Calu3 (cell line): ENCODE measurements around the gene TBX19. TPM values are rescaled to one million over a fixed set of nuclear protein-coding genes. Genes with fewer than 3 reads are reported as not detected.

Experiments
- BruUV-seq: library from RNA; stranded (reverse); fragments of 400-500 nt; replicated peaks from 2 replicates; lab custom pipeline; 2021; lab: Mats Ljungman, UMichigan
- CTCF ChIA-PET: fragments of 300-600 bp; sonication (Branson Sonifier 250); formaldehyde crosslinking; loops from one replicate; lab custom pipeline; 2022; ENCODE audit warnings: antibody characterized with exemption; lab: Charles Lee
- DNase-seq: peaks from one replicate; pipeline ENCODE4 v3.0.0; 2022
- H3K27ac Mint-ChIP-seq: one replicate; pipeline ENCODE4 v1.8.0; 2022; ENCODE audit warnings: mixed read lengths; ENCODE audit not compliant: unreplicated experiment
- H3K27me3 Mint-ChIP-seq: one replicate; pipeline ENCODE4 v1.8.0; 2022; ENCODE audit warnings: mixed read lengths; ENCODE audit not compliant: unreplicated experiment
- H3K36me3 Mint-ChIP-seq: one replicate; pipeline ENCODE4 v1.8.0; 2022; ENCODE audit warnings: mild to moderate bottlenecking, moderate library complexity, mixed read lengths; ENCODE audit not compliant: insufficient read depth, unreplicated experiment
- H3K4me1 Mint-ChIP-seq: one replicate; pipeline ENCODE4 v1.8.0; 2022; ENCODE audit warnings: mild to moderate bottlenecking, low read depth, mixed read lengths; ENCODE audit not compliant: unreplicated experiment
- H3K4me3 Mint-ChIP-seq: one replicate; pipeline ENCODE4 v1.8.0; 2022; ENCODE audit warnings: mild to moderate bottlenecking, low read depth, moderate library complexity, mixed read lengths; ENCODE audit not compliant: unreplicated experiment
- H3K9me3 Mint-ChIP-seq: one replicate; pipeline ENCODE4 v1.8.0; 2022; ENCODE audit warnings: low read depth, mixed read lengths; ENCODE audit not compliant: unreplicated experiment
- intact Hi-C: fragments of 100-400 bp; cut with micrococcal nuclease; formaldehyde crosslinking; loops from one replicate; pipeline ENCODE4 v1.10.0; 2022; ENCODE audit not compliant: unreplicated experiment
- total RNA-seq: library from RNA; stranded (reverse); gene quantifications from 2 replicates; pipeline ENCODE4 v1.2.3, GENCODE V29; 2022
- TF ChIP-seq, protein P1 (sequence below): fragments of 200-600 bp; IDR thresholded peaks from one replicate; pipeline ENCODE4 v1.8.0; 2022; ENCODE audit warnings: antibody characterized with exemption; ENCODE audit not compliant: unreplicated experiment

Gene TBX19
- total RNA-seq, 1 experiment from 2014 or later: 3.5 TPM

DNA sequence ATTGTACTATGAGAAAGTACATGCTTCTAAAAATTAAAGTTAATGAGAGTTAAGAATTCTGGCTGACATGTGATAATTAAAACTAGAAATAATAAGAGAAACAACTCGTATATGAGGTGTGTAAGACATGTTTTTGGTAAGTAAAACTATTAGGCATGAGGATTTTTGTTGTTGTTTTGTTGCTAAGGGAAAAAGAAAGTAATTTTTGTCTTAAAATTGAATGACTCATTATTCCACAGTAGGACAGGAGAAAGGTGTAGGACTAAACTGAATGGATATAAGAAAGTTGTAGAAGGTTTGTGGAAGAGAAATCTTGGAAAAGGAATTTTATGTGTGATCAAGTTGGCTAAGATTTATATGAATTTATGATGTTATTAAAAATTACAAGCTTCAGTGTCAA is 54.8 kb downstream of the TBX19 start:
- CTCF ChIA-PET: no interaction called here
- intact Hi-C loops: no loop called here
- Mint-ChIP-seq H3K4me3 (no peak overlapping the region), H3K27me3 (no peaks in the 10 kb centered on the region), H3K9me3 (no peaks in the 10 kb centered on the region), H3K36me3 (no peaks in the 10 kb centered on the region), H3K4me1 (no peaks in the 10 kb centered on the region), H3K27ac (no peak overlapping the region)
- no peak for DNase-seq
- TF ChIP-seq, protein P1, sequence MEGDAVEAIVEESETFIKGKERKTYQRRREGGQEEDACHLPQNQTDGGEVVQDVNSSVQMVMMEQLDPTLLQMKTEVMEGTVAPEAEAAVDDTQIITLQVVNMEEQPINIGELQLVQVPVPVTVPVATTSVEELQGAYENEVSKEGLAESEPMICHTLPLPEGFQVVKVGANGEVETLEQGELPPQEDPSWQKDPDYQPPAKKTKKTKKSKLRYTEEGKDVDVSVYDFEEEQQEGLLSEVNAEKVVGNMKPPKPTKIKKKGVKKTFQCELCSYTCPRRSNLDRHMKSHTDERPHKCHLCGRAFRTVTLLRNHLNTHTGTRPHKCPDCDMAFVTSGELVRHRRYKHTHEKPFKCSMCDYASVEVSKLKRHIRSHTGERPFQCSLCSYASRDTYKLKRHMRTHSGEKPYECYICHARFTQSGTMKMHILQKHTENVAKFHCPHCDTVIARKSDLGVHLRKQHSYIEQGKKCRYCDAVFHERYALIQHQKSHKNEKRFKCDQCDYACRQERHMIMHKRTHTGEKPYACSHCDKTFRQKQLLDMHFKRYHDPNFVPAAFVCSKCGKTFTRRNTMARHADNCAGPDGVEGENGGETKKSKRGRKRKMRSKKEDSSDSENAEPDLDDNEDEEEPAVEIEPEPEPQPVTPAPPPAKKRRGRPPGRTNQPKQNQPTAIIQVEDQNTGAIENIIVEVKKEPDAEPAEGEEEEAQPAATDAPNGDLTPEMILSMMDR: no peak
- no TSS peak for BruUV-seq

DNA sequence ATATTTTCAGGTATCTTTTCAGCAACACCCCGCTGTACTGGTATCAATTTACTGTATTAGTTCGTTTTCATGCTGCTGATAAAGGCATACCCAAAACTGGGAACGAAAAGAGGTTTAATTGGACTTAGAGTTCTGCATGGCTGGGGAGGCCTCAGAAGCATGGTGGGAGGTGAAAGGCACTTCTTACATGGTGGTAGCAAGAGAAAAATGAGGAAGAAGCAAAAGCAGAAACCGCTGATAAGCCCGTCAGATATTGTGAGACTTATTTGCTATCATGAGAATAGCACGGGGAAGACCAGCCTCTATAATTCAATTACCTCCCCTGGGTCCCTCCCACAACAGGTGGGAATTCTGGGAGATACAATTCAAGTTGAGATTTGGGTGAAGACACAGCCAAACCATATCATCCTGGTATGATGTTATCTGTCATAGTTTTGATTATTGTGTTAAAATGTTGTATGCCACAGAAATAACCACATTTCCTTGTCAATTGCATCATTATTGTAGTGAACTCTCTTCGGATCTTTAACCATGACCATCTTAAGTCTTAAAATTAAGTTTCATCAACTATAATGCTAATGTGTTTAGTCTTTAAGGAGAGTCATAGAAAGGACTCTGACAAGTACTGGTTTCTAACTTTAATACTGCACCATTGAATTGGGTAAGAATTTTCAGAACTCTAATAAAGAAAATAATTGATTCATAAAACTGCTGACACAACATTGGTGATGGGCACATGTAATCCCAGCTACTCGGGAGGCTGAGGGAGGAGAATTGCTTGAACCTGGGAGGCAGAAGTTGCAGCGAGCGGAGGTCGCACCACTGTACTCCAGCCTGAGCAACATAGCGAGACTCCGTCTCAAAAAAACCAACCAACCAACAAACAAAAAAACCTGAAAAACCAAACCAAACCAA is 58.2 kb downstream of the TBX19 start:
- no peaks in the 10 kb centered on the region for H3K4me1 Mint-ChIP-seq
- TF ChIP-seq, protein P1: no peak

DNA sequence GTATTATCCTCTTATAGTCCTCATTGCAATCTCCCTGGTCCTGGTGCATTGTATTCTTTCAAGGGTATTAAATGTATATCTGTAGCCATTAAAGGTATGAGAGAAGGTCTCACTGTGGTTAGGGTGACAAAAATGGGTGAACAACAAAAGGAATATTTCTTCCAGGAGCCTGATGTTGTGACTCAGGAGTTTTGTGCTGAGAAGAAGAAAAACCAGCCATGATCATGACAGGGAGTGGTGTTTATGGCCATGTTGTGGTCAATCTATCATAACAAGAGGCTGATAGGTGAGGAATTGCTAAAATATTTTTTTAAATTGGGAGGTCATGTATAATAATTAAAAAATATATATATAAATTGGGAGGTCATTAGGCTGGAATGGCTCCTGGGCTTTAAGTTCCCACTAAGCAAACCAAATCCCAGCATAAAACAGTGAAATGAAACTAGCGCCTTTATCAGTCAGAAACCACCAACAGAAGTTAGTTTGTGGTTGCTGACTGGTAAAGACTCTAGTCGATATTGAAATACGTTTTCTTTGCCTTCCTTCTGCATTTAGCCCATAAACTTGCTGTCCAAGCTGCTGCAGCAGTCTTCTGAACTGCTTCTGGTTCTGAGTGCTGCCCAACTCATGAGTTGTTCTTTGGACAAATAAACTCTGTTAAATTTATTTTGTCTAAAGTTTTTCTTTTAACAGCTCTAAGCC is 60.3 kb downstream of the TBX19 start:
- Mint-ChIP-seq H3K9me3 (no peaks in the 10 kb centered on the region), H3K36me3 (no peaks in the 10 kb centered on the region), H3K27ac (no peak overlapping the region), H3K27me3 (no peaks in the 10 kb centered on the region), H3K4me1 (no peaks in the 10 kb centered on the region), H3K4me3 (no peak overlapping the region)
- no peak for DNase-seq
- BruUV-seq: no TSS peak
- CTCF ChIA-PET: no interaction called here
- TF ChIP-seq, protein P1: no peak
- intact Hi-C loops: loop anchor here (10.0 kb wide), 1 partner anchor 1004 kb away; no protein-coding TSS in a partner anchor

More for the DNA sequence above, 58.2 kb downstream of the TBX19 start:
- no TSS peak for BruUV-seq
- no peaks in the 10 kb centered on the region for H3K36me3 Mint-ChIP-seq
- H3K9me3 Mint-ChIP-seq: no peaks in the 10 kb centered on the region
- DNase-seq: no peak
- no peaks in the 10 kb centered on the region for H3K27me3 Mint-ChIP-seq
- no peak overlapping the region for H3K27ac Mint-ChIP-seq
- H3K4me3 Mint-ChIP-seq: no peak overlapping the region
- intact Hi-C loops: no loop called here
- CTCF ChIA-PET: no interaction called here

DNA sequence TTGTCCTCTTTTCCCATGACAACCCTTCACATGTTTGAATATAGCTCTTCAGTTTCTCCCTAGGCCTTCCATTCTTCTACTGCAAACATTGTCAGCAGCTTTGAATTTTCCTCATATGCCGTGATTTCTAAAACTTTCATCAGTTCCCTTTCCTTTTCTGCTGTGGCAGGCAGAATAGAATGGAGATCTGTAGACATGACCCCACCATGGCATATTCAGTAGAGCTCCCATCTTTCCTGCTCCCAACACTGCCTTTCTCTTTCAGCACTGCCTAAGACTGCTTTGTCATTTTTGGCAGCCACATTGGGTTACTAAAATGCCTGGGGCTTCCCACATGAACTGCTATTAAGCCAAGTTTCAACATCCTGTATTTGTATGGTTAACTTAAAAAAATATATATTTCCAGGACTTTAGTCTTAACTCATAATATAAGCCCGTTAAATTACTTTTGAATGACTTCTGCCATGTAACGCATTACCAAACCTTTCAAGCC is 60.9 kb downstream of the TBX19 start:
- Mint-ChIP-seq H3K9me3 (no peaks in the 10 kb centered on the region), H3K27me3 (no peaks in the 10 kb centered on the region), H3K36me3 (no peaks in the 10 kb centered on the region), H3K4me1 (no peaks in the 10 kb centered on the region), H3K4me3 (no peak overlapping the region), H3K27ac (no peak overlapping the region)
- BruUV-seq: no TSS peak
- intact Hi-C loops: loop anchor here (10.0 kb wide), 1 partner anchor 1003 kb away; no protein-coding TSS in a partner anchor
- TF ChIP-seq, protein P1: no peak
- CTCF ChIA-PET: interaction anchor here (1.6 to 2.6 kb wide), 3 partner anchors 28 to 98 kb away, joined by 6 to 37 read pairs (median 8); no protein-coding TSS in a partner anchor
- DNase-seq: no peak
